Left renal cortex interstitium (tissue), 4 donors: ENCODE data around the gene DNAJB13. TPM values are rescaled to one million over a fixed set of nuclear protein-coding genes. Genes with fewer than 3 reads are reported as not detected.
"Not testable (repeated sequence)": the region's sequence is repeated elsewhere in the genome, so short reads cannot be mapped to it uniquely, and the experiment has no call there.

Source experiments
- DNase-seq, 4 donors: peaks; one replicate each; pipeline ENCODE4 v3.0.0-alpha.2; 2013; ENCODE audit warnings: low read depth in 4 of 4, low spot score in 2 of 4, missing footprints in 1 of 4
- polyA plus RNA-seq, 4 donors: library from polyadenylated mRNA; unstranded; fragments of 120-200 nt; gene quantifications; one replicate each; pipeline ENCODE4 v1.2.1, GENCODE V29; 2013; ENCODE audit not compliant: insufficient read length in 4 of 4

Gene DNAJB13
- polyA plus RNA-seq, 4 donors: 2.2 to 7.0 (median 4.2) TPM

DNA sequence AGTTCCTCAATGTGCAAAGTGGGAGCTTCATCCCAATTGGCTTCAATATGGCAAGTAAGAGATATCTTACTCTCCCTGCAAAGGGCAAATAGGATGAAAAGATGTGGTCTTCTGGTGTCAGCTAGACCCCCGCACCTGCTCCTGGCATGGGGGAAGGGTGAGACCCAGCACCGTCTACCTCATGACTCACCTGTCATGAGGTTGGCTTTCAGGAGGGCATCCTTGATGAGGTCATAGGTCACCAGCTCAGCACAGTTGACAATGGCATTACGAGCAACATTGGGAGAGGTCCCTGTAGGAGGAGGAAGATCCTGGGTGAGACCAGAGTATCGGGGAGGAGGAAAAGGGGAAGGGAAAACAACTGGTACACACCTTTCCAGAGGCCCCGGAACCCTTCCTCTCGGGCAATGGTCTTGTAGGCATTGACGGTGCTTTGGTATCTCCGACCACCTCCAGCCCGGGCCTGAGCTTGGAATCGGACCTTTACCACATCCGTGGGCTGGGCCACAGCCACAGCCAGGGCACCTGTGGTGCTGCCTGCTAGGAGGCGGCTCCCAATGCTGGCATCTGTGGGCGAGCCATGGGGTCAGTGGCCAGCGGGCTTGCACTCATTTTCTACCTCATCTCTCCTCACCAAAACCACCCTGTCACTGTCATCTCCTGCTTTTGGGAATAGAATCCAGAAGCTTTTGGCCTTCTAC is 25.8 kb downstream of the DNAJB13 start:
- DNase-seq: no peak

DNA sequence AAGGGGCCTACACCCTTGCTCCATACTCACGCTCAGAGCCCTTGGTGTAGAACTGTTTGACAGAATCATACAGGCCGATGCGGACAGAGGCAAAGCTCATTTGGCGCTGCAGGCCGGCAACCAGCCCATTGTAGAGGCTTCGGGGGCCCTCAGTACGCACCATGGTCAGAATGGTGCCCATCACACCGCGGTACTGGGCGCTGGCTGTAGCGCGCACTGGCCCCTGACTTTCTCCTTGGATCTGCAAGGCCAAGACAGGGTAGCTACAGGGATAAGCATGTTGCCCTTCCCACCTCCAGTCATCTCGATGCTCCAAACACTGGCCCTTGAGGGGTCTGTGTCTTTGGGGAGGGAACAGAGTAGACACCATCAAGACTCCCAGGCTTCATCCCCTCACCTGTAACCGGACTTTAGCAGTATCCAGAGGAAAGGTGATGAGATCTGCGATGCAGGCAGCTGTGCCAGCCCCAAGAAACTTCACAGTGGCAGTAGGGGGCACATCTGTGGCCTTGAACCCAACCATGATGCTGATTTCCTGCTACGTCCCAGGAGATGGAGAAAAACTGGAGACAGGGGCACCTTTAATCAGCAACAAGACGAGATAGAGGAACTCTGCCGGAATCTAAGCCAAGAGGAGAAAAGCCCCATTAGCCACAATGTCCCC is 27.2 kb downstream of the DNAJB13 start:
- no peak for DNase-seq

DNA sequence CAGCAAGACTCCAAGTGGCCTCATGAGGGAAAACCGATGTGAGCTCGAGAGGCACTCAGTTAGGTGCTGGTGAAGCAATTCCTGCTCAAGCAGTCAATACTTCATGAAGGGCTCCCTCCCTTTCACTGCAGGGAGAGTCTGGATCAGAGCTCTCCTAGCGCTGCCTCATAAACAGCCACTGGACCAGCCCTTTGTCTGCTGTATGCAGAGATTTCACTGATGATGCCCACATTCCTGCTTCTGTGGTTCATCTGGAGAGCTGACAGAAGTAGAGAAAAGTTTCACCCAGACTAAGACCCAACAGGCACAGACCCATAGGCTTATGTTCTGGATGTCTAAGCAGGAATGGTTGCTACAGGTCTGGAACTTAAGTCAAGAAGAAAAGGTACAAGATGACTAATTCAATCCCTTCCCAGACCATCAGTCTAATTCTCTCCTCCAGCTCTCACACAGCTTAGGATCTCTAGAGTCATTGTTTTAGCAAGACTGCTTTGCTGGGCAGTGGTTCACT is 27.8 kb downstream of the DNAJB13 start:
- DNase-seq: no peak

DNA sequence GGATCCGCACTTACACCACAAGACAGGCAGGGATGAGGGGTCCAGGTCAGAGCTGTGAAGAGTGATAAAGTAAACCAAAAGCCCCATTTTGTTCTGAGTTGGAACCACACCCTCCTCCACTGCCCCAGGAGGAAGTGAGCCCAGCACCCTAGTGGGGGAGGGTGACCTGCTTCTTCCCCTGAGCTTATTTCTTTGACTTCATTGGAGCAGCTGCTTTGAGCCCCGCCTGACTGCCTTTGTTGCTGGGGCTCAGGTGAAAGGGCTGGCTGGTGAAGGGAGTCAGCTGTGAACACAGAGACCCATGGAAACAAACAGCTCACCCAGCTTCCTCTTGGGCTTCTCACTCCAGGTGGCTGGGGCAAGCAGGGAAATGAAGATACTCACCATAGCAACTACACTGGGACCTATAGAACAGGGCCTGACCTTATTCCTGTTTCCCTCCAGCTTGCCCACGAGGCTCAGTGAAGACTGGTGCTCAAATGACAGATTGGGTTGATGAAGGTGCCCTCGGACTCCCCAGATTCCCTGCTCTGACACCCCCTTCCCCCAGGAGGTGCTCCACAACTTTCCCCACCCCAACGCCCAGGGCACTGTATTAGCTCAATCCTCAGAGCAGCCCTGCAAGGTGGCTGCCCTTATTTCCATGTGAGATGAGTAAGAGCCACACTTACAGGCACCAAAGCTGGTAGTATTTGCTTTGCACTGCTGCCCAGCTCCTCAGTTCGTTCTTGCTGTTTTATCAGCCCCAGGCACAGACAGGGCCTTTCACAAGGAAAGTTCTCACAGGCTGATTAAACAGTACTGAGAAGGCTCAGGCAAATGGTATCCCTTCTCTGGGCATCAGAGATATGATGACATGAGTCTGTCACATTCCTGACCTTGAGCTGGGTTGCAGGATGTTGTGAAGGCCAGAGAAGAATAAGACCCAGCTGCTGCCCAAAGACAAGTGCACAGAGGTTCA is 29.5 kb downstream of the DNAJB13 start:
- DNase-seq: no peak

DNA sequence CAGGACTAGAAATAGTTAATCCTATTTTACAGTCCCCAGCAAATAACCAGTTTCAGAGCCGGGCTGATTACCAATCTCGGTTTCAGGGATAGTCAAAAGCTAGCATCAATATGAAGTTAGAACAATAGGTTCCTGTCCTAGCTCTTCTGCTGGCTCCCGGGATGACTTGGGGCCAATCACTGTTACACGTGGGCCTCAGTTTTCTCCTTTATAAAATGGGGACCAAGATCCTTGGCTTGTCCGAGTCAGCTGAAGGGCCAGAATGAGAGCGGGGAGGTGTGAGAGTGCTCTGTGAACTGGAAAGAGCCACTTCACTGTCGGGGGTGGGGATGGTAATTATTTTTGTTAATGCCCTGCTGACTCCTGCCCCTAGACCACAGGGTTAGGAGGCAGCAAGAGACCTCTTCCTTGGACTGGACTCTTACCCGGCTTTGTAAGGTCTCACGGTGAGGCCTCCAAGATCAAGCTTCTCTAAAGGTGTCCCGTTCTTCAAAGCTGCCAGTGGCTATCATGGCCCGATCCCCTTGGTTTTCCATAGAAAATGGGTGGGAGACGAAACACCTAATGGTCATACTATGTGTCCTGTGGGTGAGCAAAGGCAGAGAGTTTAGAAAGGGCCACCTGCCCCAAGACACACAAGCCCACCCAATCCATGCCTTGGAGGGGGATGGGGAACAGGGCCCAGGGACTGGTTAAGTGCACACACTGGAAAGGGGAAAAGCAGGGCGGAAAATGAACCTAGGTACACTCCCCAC is 30.4 kb downstream of the DNAJB13 start:
- no peak for DNase-seq

DNA sequence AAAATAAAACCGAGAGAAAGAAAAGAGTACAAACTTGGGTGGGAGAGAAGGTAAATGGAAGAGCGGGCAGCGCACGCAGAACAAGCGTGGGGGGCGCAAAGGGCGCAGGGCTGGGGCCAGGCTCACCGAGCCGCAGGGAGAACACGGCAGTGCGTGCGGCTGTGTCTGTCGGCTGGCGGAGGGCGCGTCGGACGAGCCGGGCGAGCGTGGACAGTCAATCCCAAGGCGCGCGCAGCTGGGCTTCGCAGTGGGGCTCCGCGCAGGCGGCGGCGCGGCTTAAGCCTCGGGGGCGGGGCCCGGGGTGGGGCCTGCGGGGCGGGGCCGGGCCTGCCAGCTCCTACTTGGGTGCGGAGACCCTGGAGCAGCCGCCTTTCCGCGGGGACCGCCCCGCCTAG is 31.8 kb downstream of the DNAJB13 start, which contains the start of gene UCP2:
Gene UCP2, minus strand, starts transcription at position 249 of the 395 bp plus-strand sequence. CDS start 4,465 bp downstream, outside the sequence.
- DNase-seq: peak in 2 of 4 donors; percentile 48 to 56

DNA sequence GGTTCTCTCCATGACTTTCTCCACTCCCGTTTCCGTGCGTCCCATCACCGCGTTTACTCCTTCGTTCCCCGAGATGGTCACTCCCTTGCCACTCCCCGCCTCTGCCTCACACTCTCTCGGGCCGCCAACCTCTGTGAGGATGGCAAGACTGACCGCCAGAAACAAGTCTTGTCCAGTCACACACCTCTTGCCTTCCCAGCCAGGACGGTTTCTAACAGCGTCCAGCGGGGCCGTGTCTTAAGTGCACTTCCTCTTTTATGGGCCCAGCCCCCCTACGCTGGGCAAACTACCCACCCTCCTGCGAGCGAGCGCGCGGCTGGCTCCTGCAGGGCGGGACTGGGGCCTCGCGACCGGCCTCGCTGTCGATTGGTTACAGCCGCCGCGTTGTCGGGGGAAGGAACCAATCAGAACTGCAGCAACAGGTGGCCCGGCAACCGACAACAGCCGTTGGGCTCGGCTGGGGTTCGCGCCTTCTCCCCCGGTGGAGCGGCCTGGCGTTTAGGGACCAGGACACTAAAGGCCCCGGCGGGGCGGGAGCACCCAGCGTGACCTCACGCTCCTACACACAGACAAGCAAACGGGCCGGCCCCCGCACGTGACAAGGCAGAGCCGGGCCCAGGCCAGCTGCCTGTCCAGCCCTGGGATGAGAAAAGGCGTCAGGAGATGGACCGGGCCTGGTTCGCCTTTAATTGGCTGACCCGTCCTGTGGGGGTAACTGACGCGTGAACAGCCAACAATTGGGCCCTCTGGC is 32.3 kb downstream of the DNAJB13 start:
- peak in 3 of 4 donors; percentile 76 to 84 (median 80) for DNase-seq

DNA sequence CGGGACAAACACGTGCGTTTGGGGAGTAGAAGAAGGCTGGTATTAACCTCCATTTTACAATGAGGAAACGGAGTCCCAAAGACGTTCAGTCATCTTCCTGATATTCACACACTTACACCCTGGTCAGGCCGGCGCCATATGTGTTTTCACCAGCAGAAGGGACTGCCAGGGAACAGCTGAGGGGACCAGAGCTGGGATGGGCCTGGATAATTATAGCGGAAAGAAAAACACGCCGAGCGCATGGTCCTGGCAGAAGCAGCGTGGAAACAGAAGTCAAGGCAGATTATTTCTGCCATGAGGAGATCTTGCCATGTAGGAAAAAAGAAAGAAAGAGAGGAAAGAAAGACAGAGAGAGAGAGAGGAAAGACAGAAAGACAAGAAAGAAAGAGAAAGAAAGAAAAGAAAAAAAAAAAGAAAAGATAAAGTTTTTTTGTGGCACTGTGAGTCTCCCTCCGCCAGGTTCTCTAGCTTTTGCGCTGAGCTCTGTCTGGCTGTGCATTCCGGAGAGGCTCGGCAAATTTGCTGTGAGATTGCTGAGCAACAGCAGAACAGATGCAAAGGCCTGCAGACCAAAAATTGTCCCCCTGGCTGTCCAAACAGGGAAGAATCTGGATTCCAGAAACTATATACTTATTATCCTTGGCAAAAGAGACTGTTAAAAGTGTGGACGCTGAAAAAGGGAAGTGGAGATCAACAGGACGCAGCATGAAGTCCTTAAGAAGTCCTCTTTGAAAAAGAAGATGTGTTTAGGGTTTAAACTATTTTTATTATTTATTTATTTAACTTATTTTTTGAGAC is 33.1 kb downstream of the DNAJB13 start:
- DNase-seq: no peak

DNA sequence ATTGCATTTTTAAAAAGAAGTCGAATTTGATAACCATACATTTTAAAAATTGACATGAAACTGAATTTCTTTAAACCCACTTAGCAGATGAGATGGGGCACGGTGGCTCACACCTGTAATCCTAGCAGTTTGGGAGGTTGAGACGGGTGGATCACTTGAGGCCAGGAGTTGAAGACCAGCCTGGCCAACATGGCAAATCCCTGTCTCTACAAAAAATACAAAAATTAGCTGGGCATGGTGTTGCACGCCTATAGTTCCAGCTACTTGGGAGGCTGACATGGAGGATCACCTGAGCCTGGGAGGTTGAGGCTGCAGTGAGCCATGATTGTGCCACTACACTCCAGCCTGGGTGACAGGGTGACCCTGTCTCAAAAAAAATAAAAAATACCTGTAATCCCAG is 34.8 kb downstream of the DNAJB13 start:
- DNase-seq: not testable (repeated sequence)

DNA sequence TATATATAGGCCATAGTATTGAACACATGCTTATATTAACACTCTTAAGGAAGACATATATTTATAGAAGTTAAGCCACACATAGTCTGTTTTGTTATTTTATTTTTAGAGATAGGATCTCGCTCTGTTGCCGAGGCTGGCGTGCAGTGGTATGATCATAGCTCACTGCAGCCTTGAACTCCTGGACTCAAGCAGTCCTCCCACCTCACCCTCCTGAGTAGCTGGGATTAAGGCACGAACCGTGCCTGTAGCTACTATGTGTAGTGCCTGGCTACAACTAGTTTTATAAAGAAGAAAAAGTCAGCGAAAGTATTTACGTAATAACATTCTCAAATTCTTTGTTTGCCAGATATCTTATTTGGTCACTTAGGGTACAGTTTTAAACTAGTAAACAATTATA is 37.4 kb downstream of the DNAJB13 start:
- DNase-seq: no peak

DNA sequence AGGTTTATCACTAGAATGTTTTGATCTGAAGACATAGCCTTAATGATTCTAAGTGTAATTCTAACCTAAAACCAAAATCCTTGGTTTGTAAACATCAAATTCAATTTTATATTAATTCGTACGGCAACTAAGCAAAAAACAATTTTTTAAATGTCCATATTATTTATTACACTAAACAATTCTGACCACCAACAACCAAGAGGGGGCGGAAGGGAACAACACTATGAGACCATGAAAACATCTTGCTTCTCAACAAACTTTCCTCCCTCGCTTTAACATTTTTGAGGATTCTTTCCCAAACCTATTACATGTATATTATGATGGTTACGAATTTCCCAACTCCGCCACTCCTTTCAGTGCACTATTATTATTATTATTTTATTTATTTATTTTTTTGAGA is 38.3 kb downstream of the DNAJB13 start:
- DNase-seq: no peak

DNA sequence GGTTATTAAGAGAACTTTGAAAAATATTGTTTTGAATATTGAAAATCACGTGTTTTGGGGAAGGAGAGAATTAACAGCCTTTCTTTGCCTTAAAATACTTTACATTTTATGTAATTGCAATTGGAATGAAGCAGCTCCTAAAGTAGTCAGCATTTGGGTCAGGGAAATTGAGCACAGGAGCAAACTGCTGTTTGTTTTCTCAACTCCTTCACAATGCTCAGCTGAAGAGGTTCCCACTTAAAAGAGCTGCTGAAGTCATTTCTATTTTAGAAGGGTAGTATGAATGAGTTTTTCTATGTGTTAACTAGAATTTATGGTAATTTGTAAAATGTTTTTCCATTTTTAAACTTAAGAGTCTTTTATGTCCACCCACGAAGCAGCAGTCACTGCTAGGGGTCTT is 39.9 kb downstream of the DNAJB13 start:
- no peak for DNase-seq

DNA sequence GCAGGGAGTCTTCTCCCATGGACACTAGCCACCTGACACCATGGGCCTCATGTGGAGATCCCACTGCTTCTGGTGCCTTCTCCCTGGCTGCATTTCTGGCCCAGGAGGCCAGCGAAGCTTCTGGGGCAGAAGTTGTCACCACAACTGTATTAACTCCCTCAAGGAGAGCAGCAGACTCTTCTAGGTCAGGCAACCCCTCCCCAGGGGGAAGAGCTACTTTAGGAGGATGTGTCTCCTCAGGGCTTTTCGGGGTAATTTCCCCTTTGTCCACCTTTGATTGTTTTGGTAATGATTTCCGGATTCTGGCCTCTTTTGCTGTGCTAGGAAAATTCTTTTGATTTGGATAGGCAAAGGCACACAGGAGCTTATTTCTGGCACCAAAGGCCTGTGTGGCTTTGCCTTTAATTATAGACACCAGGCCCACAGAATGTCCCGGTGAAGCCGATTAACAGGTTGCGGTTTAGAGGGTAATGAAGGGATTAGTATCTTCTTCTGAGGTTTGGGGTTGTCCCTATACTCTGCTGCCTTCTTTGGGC is 40.7 kb downstream of the DNAJB13 start:
- DNase-seq: no peak

DNA sequence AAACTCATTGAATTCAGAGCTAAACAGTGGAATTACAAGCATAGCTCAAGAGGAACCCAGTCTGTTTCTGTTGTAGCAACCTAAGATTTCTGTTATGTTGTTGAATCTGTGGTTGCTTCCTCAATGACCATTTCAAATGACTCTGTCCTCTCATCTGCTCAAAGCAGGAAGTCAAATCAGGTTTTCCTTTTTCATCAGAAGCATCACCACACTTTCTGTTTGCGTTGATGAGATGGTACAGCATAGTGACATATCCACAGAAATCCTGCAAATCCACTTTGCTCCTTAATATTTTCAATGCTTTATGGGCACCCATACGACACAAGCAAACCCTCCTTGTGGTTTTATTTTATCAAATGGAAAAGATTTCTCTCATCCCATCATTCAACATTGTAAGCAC is 44.4 kb downstream of the DNAJB13 start:
- no peak for DNase-seq

DNA sequence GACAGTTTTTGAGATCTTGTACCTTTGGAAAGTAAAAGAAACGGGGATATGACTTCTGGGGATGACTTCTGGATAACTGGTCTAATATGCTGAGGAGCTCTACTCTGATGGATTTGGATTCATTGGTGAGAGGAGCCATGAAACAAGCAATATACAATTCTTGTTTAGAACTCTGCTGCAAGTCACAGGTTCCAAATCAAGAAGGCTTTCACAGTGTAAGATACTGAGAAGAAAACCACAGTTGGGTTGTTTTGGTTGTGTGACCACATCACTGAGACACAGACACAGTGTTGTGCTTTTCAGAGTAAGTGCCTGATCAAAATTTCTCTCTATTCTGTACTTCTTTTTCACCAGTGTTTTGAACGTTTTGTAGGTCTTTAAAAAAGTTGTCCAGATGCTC is 44.9 kb downstream of the DNAJB13 start:
- DNase-seq: no peak

DNA sequence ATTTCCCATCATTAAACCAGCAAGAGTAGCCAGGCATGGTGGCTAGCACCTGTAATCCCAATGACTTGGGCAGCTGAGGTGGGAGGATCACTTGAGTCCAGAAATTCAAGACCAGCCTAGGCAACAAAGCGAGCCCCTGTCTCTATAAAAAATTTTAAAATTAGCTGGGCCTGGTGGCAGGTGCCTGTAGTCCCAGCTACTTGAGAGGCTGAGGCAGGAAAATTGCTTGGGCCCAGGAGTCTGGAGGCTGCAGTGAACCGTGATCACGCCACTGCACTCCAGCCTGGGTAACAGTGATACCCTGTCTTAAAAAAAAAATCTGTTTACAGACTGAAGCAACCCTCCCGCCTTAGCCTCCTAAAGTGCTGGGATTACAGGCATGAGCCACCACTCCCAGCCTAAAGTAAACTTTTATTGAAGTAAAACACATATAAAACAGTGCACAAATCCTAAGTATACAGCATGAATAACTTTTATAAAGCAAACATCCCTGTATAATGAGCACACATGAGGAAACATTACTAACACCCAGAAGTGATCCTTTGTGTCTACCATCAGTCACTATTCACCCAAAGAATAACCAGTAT is 45.4 kb downstream of the DNAJB13 start:
- DNase-seq: no peak

DNA sequence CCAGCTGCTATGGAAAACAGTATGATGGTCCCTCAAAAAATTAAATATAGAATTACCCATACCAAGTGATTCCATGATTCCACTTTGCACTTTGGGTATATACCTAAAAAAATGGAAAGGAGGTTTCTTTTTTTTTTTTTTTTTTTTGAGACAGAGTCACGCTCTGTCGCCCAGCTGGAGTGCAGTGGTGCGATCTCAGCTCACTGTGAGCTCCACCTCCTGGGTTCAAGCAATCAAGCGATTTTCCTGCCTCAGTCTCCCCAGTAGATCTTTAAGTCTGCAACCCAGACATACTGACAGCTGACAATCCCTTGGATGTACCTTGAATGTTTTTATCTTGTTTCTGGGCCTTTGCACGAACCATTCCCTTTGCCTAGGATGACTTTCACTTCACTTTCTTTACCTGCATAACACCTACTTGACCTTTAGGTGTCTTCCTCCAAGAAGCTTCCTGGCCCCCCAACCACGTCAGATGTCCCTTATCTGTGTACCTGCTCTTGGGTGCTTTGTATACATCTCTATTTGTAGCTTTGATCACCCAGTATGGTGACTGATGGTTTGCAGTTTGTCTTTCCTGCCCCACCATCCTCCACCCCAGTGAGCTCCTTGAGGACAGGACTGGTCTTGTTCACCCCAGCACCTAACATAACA is 46.4 kb downstream of the DNAJB13 start:
- no peak for DNase-seq
